ENCODE measurements around the gene R3HDM2. TPM values are rescaled to one million over a fixed set of nuclear protein-coding genes. Genes with fewer than 3 reads are reported as not detected.
"Not testable (repeated sequence)": the region's sequence is repeated elsewhere in the genome, so short reads cannot be mapped to it uniquely, and the experiment has no call there.

R3HDM2 gene
- polyA plus RNA-seq, 1 donor, result 117 TPM

DNA sequence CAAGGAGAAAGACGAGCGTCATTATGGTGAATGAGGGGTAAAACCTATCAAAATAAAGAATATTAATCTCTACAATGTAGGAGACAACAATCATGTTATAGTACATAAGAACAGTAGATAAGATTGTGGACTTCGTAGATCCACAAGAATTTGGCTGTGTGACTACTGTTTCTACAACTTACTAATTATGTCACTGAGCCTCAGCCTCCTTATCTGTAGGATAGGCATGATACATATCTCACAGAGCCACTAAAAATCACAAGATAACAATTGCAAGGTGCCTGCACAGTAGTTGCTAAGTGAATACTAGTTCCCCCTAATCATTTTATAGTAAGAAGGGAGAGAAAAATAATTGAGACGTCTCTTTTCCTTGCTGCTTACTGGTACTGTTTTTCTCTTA is 101.6 kb downstream of the R3HDM2 start:
- no peak for DNase-seq

DNA sequence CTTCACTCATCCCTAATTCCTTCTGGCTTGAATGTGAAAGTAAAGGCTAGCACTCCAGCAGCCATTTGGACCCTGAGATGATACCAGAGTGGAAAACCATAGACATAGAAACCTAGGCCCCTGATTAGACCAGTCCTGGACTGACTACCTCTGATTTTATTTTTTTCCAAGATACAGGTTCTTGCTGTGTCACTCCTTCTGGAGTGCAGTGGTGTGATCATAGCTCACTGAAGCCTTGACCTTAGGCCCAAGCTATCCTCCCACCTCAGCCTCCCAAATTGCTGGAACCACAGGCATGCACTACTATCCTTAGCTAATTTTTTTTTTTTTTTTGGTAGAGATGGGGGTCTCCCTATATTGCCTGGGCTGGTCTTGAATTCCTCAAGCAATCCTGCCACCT is 105.4 kb downstream of the R3HDM2 start:
- no peak for DNase-seq

DNA sequence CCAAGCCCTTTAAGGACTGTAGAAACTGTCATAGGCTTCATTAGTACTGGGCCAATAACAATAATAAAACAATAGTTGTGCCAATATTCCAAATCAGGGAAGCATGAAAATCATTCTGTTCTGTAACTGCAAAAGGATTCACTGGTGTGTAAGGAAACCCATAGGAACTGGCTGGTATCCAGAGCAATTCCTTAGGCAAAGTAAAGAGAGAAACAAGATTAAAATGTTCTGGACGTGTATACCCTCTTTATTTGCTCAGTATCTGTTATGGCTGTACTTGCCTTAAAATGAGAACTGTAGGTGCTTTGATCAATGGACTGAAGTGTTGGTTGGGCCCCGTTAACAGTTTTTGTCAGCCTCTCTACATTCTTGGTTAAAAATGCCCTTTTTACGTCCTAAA is 107.4 kb downstream of the R3HDM2 start:
- DNase-seq, result no peak

DNA sequence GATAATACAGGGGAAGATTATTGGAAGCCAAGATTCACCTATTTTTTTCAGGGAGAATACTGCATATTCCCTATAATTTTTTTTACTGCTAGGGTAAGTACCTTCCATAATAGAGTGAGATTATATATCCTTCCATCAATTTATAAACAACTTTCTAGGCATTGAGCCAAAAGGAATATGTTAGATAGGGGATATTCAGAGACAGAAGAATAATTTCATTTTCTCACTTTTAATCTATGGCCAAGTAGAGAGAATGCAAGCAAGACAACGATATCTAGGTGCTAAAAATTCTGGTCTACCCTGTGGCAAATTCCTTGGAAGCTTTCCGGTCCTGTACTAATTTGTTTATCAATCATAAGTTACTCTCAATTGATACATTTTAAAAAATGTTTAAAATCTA is 110.2 kb downstream of the R3HDM2 start:
- no peak for DNase-seq

DNA sequence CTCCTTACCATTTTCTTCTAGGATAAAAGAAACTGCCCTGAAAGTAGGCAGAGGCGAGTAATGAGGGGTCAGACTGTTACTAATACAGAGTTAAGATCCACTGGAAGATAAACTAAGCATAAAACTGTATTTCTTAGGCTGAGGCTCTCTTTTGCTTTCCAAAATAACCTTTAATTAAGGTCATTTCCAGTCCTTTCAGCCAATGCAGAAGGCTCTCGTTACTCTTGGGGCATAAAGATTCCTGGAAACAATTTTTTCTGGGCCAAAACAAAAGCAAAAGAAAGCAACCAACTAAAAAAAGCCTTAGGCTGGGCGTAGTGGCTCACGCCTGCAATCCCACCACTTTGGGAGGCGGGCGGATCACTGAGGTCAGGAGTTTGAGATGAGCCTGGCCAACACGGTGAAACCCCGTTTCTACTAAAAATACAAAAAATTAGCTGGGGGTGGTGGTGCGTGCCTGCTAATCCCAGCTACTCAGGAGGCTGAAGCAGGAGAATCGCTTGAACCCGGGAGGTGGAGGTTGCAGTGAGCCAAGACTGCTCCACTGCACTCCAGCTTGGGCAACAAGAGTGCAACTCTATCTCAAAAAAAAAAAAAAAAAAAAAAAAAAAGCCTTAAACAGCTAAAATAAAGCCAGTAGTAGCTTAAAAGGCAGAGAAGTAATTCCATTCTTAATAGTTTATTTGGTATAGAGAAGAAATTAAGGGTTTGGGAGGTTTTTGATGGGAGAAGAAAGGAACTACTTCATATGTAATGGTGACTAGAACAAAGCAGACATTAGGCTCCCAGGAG is 111.0 kb downstream of the R3HDM2 start:
- peak; percentile 11 for DNase-seq

DNA sequence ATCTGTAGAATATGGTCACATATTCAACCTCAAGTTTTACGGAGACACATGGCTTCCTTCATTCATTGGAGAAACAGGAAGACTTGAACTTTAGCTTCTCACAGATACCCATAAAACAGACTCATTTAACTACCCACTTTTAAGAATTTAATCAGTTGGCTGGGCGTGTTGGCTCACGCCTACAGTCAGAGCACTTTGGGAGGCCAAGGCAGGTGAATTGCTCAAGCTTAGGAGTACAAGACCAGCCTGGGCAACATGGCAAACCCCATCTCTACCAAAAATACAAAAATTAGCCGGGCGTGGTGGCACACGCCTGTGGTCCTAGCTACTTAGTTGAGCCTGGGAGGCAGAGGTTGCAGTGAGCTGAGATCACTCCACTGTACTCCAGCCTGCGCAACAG is 115.2 kb downstream of the R3HDM2 start:
- no peak for DNase-seq

DNA sequence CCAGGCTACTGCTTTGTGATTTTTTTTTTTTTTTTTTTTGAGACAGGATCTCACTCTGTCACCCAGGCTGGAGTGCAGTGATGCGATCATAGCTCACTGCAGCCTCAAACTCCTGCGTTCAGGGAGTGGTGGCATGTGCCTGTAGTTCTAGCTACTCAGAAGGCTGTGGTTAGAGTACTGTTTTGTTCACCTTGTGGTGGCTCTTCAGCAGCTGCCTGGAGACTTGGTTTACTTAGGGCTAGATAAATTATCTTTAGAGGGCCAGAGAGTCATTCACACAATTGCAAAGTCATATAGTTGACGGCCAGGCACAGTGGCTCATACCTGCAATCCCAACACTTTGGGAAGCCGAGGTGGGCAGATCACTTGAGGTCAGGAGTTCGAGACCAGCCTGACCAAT is 118.6 kb downstream of the R3HDM2 start:
- DNase-seq, result not testable (repeated sequence)

DNA sequence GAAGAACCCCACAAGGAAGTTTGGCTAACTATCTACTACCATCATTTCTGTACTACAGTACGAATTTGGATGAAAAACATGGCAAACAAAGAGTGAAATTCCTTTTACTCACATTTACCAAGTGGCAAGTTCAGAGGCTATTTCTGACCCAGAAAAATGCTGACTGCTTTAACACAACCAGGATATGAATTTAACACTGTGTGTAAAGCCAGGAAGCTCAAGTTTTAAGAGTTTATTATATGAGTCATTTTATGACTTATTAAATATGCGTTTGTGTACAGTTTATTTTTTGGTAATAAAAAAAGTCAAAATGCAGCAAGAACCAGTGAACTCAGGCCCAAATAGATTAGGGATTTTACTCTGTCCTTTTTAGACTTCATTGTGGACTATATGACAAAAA is 121.4 kb downstream of the R3HDM2 start:
- DNase-seq, result no peak

DNA sequence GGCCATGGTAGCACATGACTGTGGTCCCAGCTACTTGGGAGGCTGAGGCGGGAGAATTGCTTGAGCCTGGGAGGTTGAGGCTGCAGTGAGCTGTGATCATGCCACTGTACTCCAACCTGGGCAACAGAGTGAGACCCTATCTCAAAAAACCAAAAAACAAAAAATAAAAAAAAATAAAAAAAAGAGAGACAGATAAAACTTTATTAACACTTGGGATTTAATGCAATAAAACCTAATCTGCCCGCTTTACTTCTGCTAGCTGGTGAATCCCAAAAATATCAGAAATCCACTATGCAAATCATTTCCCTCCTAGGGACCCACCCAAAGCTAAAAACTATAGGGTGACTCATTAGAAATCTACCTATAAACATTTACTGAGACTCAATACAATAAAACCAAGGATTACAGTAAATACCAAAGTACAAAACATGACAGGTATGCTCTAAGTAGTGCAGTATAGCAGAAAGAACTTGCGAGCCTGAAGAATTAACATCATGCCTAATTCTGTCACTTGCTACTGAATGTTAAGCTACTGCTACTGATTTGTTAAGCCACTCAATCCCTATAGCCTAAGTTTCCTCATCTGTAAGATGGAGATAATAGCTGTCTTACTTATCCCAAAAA is 129.8 kb downstream of the R3HDM2 start:
- no peak for DNase-seq

DNA sequence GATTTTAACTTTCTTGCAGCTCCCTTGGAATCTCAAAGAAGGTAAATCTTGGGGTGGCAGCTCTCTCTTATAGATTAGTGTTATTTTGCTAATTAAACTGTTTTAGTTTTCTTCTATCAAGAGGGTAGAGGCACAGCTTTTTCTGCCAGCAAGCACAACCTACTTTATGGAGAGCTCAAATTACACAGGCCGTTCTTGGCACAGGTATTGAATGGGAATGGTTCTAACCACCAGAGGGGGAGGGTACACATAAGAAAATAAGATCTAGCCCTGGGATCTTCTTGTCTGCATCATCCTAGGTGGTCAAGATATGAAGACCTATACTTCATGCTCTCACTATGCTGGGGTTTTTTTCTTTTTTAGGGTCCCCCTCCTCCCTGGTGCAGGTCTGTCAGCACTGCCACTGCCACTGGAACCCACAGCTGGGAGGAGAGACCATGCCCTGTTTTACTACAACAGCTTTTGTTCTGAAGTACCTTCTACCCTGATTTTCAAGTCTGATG is 131.3 kb downstream of the R3HDM2 start:
- no peak for DNase-seq

DNA sequence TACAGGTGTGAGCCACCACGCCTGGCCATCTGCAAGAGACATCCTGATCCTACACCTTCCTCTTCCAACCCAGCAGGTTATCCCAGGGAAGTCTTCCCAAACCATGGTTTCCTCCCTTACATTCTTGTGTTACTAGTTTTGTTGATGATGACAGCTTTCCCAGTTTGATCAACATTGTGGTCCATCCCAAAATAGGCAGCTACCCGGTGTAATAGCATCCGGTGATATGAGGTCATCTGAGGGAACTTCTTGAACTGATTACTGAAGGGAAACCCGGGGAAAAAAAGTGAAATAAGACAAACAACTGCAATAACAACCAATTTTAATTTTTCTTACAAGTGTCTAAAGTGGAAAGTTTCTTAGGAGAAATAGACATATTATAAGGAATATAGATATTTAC is 134.6 kb downstream of the R3HDM2 start:
- no peak for DNase-seq

DNA sequence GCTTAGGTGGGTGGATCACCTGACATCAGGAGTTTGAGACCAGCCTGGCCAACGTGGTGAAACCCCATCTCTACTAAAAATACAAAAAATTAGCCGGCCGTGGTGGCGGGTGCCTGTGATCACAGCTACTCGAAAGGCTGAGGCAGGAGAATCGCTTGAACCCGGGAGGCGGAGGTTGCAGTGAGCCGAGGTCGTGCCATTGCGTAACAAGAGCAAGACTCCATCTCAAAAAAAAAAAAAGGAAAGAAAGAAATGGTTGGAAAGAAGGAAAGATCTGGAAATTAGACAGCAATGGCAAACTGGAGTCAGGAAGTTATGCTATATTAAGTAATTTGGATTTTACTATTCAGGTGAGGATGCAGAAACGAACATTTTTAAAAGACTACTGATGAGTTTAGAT is 148.8 kb downstream of the R3HDM2 start:
- DNase-seq, result not testable (repeated sequence)

DNA sequence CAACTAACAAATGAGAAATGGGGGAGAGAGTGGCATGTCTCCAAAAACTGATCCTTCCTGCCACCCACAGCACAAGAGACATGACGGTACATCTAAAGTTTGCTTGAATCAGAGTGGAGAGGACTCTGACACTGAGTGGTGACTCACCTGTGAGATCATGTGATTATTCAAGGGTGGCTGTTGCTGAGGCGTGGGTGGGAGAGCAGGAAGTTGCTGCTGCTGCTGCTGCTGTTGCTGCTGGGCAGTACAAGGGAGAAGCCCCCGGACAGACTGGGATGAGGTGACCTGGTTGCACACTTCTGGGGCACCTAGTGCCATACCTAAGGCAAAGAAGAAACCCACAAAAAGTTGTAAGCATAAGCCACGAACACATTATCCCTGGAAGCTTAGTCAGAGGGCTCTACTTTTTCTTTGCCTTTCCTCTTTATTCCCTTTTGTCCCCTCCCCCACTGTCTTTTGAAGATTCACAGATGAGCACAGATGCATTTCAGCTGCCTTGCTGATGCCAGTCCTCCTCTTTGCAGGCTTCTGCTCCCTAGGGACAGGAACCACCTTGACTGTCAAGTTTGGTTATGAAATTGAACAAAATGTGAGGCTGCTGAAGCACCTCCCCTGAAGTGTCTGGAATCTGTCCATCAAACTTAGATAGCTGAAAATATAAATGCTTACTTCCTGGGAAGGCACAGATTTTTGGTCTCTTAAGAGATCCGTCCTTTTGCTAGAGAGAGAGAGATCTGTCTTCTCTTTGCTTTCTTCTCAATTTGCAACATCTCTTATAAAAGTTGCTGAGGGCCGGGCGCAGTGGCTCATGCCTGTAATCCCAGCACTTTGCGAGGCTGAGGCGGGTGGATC is 150.4 kb downstream of the R3HDM2 start:
- no peak for DNase-seq

DNA sequence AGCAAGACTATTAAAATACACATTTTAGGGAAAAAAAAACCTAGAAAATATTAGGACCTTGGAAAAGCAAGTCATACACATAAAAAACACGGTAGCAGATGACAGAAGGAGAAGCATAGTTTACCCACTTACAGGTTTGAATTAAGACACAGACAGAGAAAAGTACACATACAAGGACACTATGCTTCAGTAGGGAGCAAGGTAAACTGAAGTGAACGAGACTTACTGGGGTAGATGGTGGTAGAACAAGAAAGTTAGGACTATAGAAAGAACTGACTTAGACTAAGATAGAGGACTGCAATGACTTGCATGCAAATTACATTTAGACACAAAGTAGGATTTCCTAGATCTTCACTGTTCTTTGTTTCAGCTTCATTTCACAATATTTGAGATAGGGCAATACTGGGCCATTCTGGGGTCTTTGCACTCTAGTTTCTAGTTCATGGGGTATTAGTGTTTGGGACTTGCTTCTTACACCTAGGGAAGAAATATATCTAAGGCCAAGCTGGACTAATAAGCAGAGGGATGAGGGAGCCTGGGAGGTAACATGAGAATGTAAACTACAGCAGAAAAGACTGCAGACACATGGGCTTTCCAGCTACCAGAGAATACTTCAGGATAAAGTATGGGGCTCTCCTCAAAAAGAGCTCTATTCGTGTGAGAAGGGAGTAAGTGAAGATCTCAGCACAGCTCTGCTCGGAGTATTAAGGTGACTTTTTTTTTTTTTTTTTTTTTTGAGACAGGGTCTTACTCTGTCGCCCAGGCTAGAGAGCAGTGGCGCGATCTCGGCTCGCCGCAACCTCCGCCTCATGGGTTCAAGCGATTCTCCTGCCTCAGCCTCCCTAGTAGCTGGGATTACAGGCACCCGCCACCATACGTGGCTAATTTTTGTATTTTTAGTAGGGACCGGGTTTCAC is 152.1 kb downstream of the R3HDM2 start:
- DNase-seq, result no peak

DNA sequence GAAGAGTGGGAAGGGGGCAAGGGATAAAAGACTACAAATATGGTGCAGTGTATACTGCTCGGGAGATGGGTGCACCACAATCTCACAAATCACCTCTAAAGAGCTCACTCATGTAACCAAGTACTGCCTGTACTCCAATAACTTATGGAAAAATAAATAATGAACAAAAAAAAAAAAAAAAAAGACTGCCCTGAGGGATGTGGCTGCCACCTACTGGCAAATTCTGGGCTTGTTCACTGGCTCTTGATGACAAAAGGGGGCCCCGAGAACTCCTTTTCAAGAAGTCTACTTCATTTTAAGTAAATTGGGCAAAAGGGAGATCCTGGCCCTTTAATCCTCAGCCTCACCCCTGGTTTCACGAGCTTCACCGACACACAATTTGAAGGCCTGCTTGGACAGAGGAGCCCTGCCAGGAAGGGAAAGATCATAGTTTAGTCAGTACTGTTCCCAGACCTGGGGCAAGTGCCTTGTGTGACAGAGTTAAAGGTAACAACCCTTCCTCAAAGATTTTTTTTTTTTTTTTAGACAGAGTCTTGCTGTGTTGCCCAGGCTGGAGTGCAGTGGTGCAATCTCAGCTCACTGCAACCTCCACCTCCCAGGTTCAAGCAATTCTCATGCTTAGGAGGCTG is 153.8 kb downstream of the R3HDM2 start:
- DNase-seq, result no peak

DNA sequence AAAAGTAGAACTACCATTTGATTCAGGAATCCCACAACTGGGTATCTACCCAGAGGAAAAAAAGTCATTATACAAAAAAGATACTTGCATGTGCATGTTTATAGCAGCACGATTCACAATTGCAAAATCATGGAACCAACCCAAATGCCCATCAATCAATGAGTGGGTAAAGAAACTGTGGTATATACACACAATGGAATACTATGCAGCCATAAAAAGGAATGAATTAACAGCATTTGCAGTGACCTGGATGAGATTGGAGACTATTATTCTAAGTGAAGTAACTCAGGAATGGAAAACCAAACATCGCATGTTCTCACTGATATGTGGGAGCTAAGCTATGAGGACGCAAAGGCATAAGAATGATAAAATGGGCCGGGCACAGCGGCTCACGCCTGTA is 154.6 kb downstream of the R3HDM2 start:
- not testable (repeated sequence) for DNase-seq

DNA sequence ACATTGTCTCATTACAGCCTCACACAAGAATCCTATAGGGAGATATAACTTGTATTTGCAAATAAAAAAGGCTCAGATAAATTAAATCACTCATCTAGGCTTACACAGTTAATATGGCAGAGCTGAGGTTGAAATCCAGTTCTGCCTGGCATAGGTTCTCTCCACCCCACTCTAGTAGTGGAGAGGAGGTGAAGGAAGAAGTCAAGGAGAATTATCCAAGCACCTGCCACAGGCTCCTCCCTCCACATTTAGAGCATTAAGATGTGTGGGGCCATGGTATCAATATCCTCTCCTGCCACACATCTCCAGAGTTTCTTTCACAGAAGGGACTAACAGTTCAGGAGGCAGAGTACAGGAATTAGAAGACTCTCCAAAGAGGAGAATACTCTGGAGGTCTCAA is 157.3 kb downstream of the R3HDM2 start:
- no peak for DNase-seq

DNA sequence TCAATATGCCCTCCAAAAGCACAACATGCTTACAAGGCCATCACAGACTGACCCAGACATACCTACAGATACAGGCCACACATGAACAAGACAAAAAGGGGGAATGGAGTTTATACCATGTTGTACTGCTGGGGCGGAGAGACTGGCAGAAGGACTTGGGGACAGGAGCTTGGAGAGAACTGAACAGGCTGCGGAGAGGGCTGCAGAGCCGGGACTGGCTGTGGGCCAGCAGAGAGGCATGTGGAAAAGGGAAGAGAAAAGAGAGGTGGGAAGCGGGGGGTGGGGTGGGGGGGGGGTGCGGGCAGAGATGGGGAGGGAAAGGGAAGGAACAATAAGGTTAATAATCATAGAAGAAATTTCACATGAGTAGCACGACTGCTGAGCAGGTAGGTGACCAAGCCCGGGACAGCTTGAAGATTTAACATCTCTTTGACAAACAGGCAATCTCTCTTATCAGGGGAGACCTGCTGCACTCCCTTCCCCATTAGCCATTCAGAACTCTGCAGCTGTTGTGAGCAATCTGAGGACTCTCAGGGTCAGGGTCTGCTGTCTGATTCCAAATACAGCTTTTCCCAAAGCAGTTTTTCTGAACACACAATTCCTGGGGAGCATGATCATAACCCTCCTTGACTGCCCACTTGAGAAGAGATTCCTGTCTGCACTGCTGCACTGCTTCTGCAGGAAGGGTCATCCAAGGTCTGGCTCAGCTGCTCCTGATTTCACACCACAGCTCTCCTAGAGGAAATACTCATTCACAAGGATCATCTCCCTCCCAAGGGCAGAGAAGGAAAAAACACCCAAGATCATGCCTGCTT is 158.3 kb downstream of the R3HDM2 start:
- DNase-seq, result no peak

DNA sequence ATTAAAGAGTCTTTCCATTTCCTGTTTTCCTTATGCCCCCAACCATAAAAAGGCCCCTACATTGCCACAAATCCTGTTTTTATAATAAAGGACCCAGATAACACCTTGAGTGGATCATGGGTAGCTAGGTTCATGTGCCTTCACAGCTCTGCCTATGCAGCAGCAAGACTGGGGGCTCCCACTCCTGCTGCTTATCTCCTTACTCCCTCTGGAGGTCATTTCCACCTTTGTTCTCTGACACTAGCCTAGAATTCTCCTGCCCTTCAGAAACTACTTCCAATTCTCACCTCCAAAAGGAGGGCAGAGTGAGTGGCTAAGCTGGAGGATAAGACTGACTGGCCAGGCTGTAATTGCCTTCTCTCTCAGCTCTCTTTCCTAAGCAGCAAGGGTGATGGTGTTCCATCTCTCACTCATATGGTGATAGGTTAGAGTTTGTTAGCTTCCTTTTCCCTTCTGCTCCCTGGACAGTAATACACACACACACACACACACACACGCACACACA is 159.8 kb downstream of the R3HDM2 start:
- no peak for DNase-seq

DNA sequence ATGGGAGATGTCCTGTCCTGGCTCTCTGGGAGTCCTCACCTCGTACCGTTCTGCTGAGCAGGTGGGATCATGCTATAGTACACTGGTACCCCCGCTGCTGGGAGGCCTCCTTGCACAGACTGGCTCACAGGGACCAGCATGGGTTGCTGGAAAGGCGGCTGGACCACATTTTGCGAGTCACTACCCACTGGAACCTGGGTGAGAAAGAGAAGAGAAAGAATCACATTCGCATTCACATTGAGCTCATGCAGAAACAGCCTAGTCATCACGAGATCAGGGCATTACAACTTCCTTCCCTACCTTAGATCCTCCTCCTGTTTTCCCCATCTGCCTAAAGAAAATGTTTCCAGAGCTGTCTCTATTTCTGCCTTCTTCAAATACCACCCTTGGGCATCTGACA is 162.6 kb downstream of the R3HDM2 start:
- DNase-seq, result no peak

Data from left kidney (tissue), 2 donors.